H1 (cell line): Measurements from ENCODE around the gene ARHGAP6. TPM values are rescaled to one million over a fixed set of nuclear protein-coding genes. Genes with fewer than 3 reads are reported as not detected.

Experiments used
- CTCF ChIA-PET: fragments of 300-600 bp; sonication (Branson Sonifier 250); formaldehyde crosslinking; loops from one replicate; lab custom pipeline; 2021; ENCODE audit not compliant: partially characterized antibody; lab: Charles Lee
- POLR2A ChIA-PET: fragments of 300-600 bp; sonication (Branson Sonifier 250); formaldehyde crosslinking; loops from one replicate; lab custom pipeline; 2021; ENCODE audit warnings: inconsistent platforms; ENCODE audit not compliant: partially characterized antibody; lab: Charles Lee
- DNase-seq, 2 experiments: peaks; one replicate each; pipeline versions ENCODE4 v3.0.0 to v3.0.0-alpha.2; 2010 to 2022; ENCODE audit warnings: low spot score in 2 of 2, low read depth in 1 of 2, mixed read lengths in 1 of 2
- FAIRE-seq: peaks from 2 replicates; lab custom pipeline; 2011; peaks lifted over from hg19 to GRCh38; lab: Jason Lieb, UNC
- H2AFZ ChIP-seq: 2 replicates; pipeline ENCODE4 v1.8.1; 2012; ENCODE audit warnings: low read length, inconsistent platforms
- H2AK5ac ChIP-seq: 2 replicates; pipeline ENCODE4 v1.6.1; 2013; ENCODE audit warnings: low read depth, low read length
- H2BK120ac ChIP-seq: replicated peaks from 2 replicates; pipeline ENCODE3; 2013; ENCODE audit warnings: low read depth, low read length, inconsistent platforms
- H2BK12ac ChIP-seq: 2 replicates; pipeline ENCODE4 v1.6.1; 2013; ENCODE audit warnings: low read depth, low read length
- H2BK15ac ChIP-seq: 2 replicates; pipeline ENCODE4 v1.6.1; 2013; ENCODE audit warnings: low read length
- H2BK20ac ChIP-seq: 2 replicates; pipeline ENCODE4 v1.6.1; 2013; ENCODE audit warnings: low read length
- H2BK5ac ChIP-seq: 2 replicates; pipeline ENCODE4 v1.6.1; 2013; ENCODE audit warnings: low read depth, low read length
- H3K14ac ChIP-seq: 2 replicates; pipeline ENCODE4 v1.6.1; 2013; ENCODE audit warnings: inconsistent platforms; ENCODE audit not compliant: insufficient read length
- H3K18ac ChIP-seq: 2 replicates; pipeline ENCODE4 v1.6.1; 2013; ENCODE audit warnings: low read length; ENCODE audit errors: extremely low read depth
- H3K23ac ChIP-seq: 2 replicates; pipeline ENCODE4 v1.6.1; 2013; ENCODE audit warnings: inconsistent platforms; ENCODE audit not compliant: insufficient read length
- H3K23me2 ChIP-seq: 2 replicates; pipeline ENCODE4 v1.6.1; 2013; ENCODE audit warnings: low read depth, low read length
- H3K27ac ChIP-seq: 2 replicates; pipeline ENCODE4 v1.6.1; 2011; ENCODE audit warnings: low read depth, low read length, inconsistent platforms
- H3K27me3 ChIP-seq, 4 experiments: replicated peaks in 1 of 4; 1 replicate in 1 of 4; 2 replicates in 3 of 4; pipeline versions ENCODE4 v1.6.1 to v1.8.1; 2011 to 2013; ENCODE audit warnings: low read length in 3 of 4, mild to moderate bottlenecking in 3 of 4, inconsistent platforms in 2 of 4, mixed read lengths in 2 of 4, moderate library complexity in 1 of 4; ENCODE audit not compliant: control insufficient read depth in 3 of 4, insufficient read depth in 3 of 4; ENCODE audit errors: extremely low read depth in 1 of 4
- H3K36me3 ChIP-seq, 4 experiments: 2 replicates each; pipeline versions ENCODE4 v1.6.1 to v1.8.1; 2011 to 2013; ENCODE audit warnings: mild to moderate bottlenecking in 4 of 4, low read length in 3 of 4, moderate library complexity in 2 of 4, control low read depth in 1 of 4, inconsistent platforms in 1 of 4; ENCODE audit not compliant: insufficient read depth in 4 of 4, control insufficient read depth in 2 of 4
- H3K4ac ChIP-seq: replicated peaks from 2 replicates; pipeline ENCODE3; 2013; ENCODE audit warnings: low read length, low read depth, mixed read lengths, inconsistent platforms; ENCODE audit not compliant: insufficient read length
- H3K4me1 ChIP-seq, 4 experiments: replicated peaks in 1 of 4; 1 replicate in 1 of 4; 2 replicates in 3 of 4; pipeline versions ENCODE4 v1.6.1 to v1.8.1; 2011 to 2013; ENCODE audit warnings: low read length in 3 of 4, inconsistent platforms in 2 of 4, mixed read lengths in 1 of 4; ENCODE audit not compliant: insufficient read depth in 4 of 4, control insufficient read depth in 3 of 4
- H3K4me2 ChIP-seq, 2 experiments: 2 replicates each; pipeline versions ENCODE4 v1.6.1 to v1.8.1; 2011 to 2013; ENCODE audit warnings: low read depth in 2 of 2, low read length in 2 of 2, control low read depth in 1 of 2, inconsistent platforms in 1 of 2, mild to moderate bottlenecking in 1 of 2; ENCODE audit not compliant: insufficient read depth in 1 of 2
- H3K4me3 ChIP-seq, 4 experiments: fragments of 200-600, 300-600 bp in 1 of 4; sonication (generic), shearing (Covaris generic), sonication (Bioruptor Twin) in 1 of 4; 2 replicates each; pipeline versions ENCODE4 v1.5.1 to v1.8.1; 2011 to 2016; ENCODE audit warnings: low read length in 4 of 4, low read depth in 3 of 4, control low read depth in 2 of 4, inconsistent platforms in 2 of 4, mild to moderate bottlenecking in 2 of 4, mixed read lengths in 1 of 4, moderate library complexity in 1 of 4; ENCODE audit not compliant: insufficient read depth in 2 of 4; ENCODE audit errors: extremely low read depth in 1 of 4
- H3K56ac ChIP-seq: replicated peaks from 2 replicates; pipeline ENCODE3; 2013; ENCODE audit warnings: low read depth, mild to moderate bottlenecking, mixed read lengths, low read length, inconsistent platforms; ENCODE audit not compliant: insufficient read length
- H3K79me1 ChIP-seq: 2 replicates; pipeline ENCODE4 v1.6.1; 2013; ENCODE audit warnings: low read depth, low read length, control low read depth
- H3K79me2 ChIP-seq, 2 experiments: 2 replicates each; pipeline versions ENCODE4 v1.6.1 to v1.8.1; 2012 to 2013; ENCODE audit warnings: low read length in 2 of 2, mild to moderate bottlenecking in 2 of 2, inconsistent platforms in 1 of 2; ENCODE audit not compliant: insufficient read depth in 2 of 2, control insufficient read depth in 1 of 2
- H3K9ac ChIP-seq, 4 experiments: replicated peaks in 1 of 4; 1 replicate in 1 of 4; 2 replicates in 3 of 4; pipeline versions ENCODE4 v1.6.1 to v1.8.1; 2011 to 2013; ENCODE audit warnings: low read depth in 3 of 4, low read length in 3 of 4, control low read depth in 2 of 4, mild to moderate bottlenecking in 2 of 4, moderate library complexity in 2 of 4, inconsistent platforms in 1 of 4; ENCODE audit errors: extremely low read depth in 1 of 4
- H3K9me3 ChIP-seq, 2 experiments: 2 replicates each; pipeline versions ENCODE4 v1.6.1 to v1.8.1; 2012 to 2013; ENCODE audit warnings: mild to moderate bottlenecking in 2 of 2, moderate library complexity in 2 of 2, control low read depth in 1 of 2, inconsistent platforms in 1 of 2, low read depth in 1 of 2, low read length in 1 of 2, mixed read lengths in 1 of 2; ENCODE audit not compliant: insufficient read depth in 2 of 2
- H4K20me1 ChIP-seq, 2 experiments: replicated peaks in 1 of 2; 2 replicates each; pipeline versions ENCODE3 to v1.8.1; 2011 to 2013; ENCODE audit warnings: inconsistent platforms in 2 of 2, low read length in 2 of 2, mild to moderate bottlenecking in 1 of 2; ENCODE audit not compliant: insufficient read depth in 2 of 2, control insufficient read depth in 1 of 2
- H4K5ac ChIP-seq: 2 replicates; pipeline ENCODE4 v1.6.1; 2013; ENCODE audit warnings: low read length, low read depth, mixed read lengths, inconsistent platforms; ENCODE audit not compliant: insufficient read length
- H4K8ac ChIP-seq: 2 replicates; pipeline ENCODE4 v1.8.0; 2013; ENCODE audit warnings: mild to moderate bottlenecking, moderate library complexity, low read length, inconsistent platforms; ENCODE audit not compliant: insufficient read depth; ENCODE audit errors: extremely low read depth
- H4K91ac ChIP-seq: replicated peaks from 2 replicates; pipeline ENCODE3; 2013; ENCODE audit warnings: low read length, mixed read lengths, inconsistent platforms; ENCODE audit not compliant: insufficient read length
- GTF2F1 ChIP-seq: IDR thresholded peaks from 2 replicates; pipeline ENCODE4 v1.6.1; 2012; ENCODE audit warnings: low read depth, low read length, improper control_type of control experiment, borderline replicate concordance
- WGBS, 2 experiments: shearing (Covaris generic) in 1 of 2; methylation state at CpG; one replicate each; pipeline versions ENCODE4 v1.1.6 to v1.1.7; 2013 to 2015; ENCODE audit warnings: low lambda C conversion rate in 2 of 2, mixed read lengths in 2 of 2, inconsistent platforms in 1 of 2, low coverage in 1 of 2, missing lambda C conversion rate in 1 of 2; ENCODE audit not compliant: insufficient replicate concordance in 2 of 2, insufficient coverage in 1 of 2, insufficient read length in 1 of 2; ENCODE audit errors: extremely low coverage in 1 of 2, missing lambda C conversion rate in 1 of 2; 5-methylcytosine and 5-hydroxymethylcytosine counted together
- polyA plus RNA-seq, 7 experiments: library from polyadenylated mRNA; depleted of rRNA in 3 of 7; stranded (reverse) in 5 of 7; unstranded in 2 of 7; fragments of >200 nt in 5 of 7; fragments of 200-250 nt in 2 of 7; gene quantifications; 1 replicate in 5 of 7; 2 replicates in 1 of 7; 4 replicates in 1 of 7; pipeline versions ENCODE4 v1.2.1 to v1.2.3, GENCODE V29; 2011 to 2013; ENCODE audit warnings: missing spikeins in 2 of 7, mixed read lengths in 2 of 7
- total RNA-seq: library from RNA; stranded (reverse); fragmentation: NEBNext Ultra II Directional; extraction: Animal tissue kit (Norgen Biotek cat#: 25700); gene quantifications from 2 replicates; pipeline ENCODE4 v1.2.1, GENCODE V29; 2021
- TF ChIP-seq, protein P1 (sequence below): IDR thresholded peaks from 2 replicates; pipeline ENCODE4 v1.6.1; 2012; ENCODE audit warnings: low read length, inconsistent platforms

The ARHGAP6 gene
- total and polyA plus RNA-seq, 2 of the 8 experiments (the other 6 are each of a cell fraction or from before 2014, with no cell fraction given) = 0.35 to 0.82 TPM

DNA sequence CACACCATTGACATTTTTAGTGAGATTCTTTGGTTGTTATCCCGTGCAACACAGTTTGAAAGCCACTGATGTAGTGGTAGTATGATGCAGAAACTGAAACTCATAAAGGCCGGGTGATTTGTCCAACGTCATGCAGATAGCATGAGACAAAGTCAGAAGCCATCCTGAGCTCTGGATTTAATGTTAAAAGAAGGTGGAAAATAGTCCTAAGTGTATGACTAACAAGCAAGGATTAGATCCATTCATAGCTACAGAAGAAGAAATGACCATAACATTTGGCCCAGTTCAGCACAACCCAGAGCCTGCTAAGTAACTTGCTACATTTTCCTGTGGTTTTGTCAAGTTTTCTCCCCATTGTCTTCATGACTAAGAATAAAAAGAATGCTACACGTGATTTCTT is 230.2 kb downstream of the ARHGAP6 start:
- Histone ChIP-seq H2BK120ac (no peak overlapping the region), H3K4ac (no peak overlapping the region), H3K23me2 (no peaks in the 10 kb centered on the region), H2BK12ac (no peak overlapping the region), H3K4me2 (no peak overlapping the region), H3K4me1 (no peaks in the 10 kb centered on the region), H4K8ac (no peak overlapping the region), H3K23ac (no peak overlapping the region), H3K79me2 (no peaks in the 10 kb centered on the region), H3K27me3 (no peaks in the 10 kb centered on the region), H3K18ac (no peak overlapping the region), H2BK15ac (no peak overlapping the region), H2AK5ac (no peak overlapping the region), H4K20me1 (no peaks in the 10 kb centered on the region), H3K27ac (no peak overlapping the region), H3K9ac (no peak overlapping the region), H2BK5ac (no peak overlapping the region), H4K5ac (no peak overlapping the region), H4K91ac (no peak overlapping the region), H2AFZ (no peak overlapping the region), H2BK20ac (no peak overlapping the region), H3K79me1 (no peaks in the 10 kb centered on the region), H3K4me3 (no peak overlapping the region), H3K36me3 (no peaks in the 10 kb centered on the region), H3K9me3 (no peaks in the 10 kb centered on the region), H3K14ac (no peak overlapping the region), H3K56ac (no peak overlapping the region)
- DNase-seq = no peak
- ChIA-PET POLR2A (no interaction called here), CTCF (interaction anchor here (1.0 kb wide), 1 partner anchor 292 kb away, joined by 6 read pairs; no protein-coding TSS in a partner anchor)
- WGBS, 2 experiments = 95% methylated on average over 4 of the region's 4 CpGs; no CpG with 5 or more reads in 1 of the 2 experiments
- FAIRE-seq = no peak
- TF ChIP-seq, protein P1, sequence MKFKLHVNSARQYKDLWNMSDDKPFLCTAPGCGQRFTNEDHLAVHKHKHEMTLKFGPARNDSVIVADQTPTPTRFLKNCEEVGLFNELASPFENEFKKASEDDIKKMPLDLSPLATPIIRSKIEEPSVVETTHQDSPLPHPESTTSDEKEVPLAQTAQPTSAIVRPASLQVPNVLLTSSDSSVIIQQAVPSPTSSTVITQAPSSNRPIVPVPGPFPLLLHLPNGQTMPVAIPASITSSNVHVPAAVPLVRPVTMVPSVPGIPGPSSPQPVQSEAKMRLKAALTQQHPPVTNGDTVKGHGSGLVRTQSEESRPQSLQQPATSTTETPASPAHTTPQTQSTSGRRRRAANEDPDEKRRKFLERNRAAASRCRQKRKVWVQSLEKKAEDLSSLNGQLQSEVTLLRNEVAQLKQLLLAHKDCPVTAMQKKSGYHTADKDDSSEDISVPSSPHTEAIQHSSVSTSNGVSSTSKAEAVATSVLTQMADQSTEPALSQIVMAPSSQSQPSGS = no peak
- TF ChIP-seq GTF2F1 = no peak
